ENCODE measurements around the gene TREML2.
A peak's percentile ranks its signal among the peaks of the same experiment; 100 is the strongest.
"Not testable (repeated sequence)": the region's sequence is repeated elsewhere in the genome, so short reads cannot be mapped to it uniquely, and the experiment has no call there.

Gene TREML2, protein sequence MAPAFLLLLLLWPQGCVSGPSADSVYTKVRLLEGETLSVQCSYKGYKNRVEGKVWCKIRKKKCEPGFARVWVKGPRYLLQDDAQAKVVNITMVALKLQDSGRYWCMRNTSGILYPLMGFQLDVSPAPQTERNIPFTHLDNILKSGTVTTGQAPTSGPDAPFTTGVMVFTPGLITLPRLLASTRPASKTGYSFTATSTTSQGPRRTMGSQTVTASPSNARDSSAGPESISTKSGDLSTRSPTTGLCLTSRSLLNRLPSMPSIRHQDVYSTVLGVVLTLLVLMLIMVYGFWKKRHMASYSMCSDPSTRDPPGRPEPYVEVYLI

GRCh38 chr6:41200901-41201763 lies at the start of gene TREML2:
Gene TREML2 (minus strand): TSS chr6:41201149. CDS start chr6:41201008, 141 bp downstream.
- H3K4me1 Mint-ChIP-seq = peaks cover 48 to 71% of the 10 kb centered on the region in 2 donors
- H3K27me3 Mint-ChIP-seq = no peaks in the 10 kb centered on the region
- H3K9me3 Mint-ChIP-seq = peaks cover 6 to 10% of the 10 kb centered on the region in 2 donors
- peak; percentile 69 for DNase-seq
- peak within 1 kb of the TSS; percentile 79 to 95 for H3K4me3 Mint-ChIP-seq
- peaks cover 25 to 26% of the 10 kb centered on the region in 2 donors for H3K36me3 Mint-ChIP-seq
- peak within 1 kb of the TSS; percentile 85 for H3K27ac Mint-ChIP-seq
- peak; percentile 86 to 90 for ATAC-seq (replicated peaks)

GRCh38 chr6:41247882-41248705 lies 47.1 kb upstream of the TREML2 start:
- Mint-ChIP-seq H3K27me3 (peaks cover 0 to 5% of the 10 kb centered on the region in 2 donors), H3K36me3 (no peaks in the 10 kb centered on the region), H3K27ac (no peak overlapping the region), H3K4me3 (no peak overlapping the region), H3K4me1 (peaks cover 8 to 13% of the 10 kb centered on the region in 2 donors), H3K9me3 (peaks cover 0 to 3% of the 10 kb centered on the region in 2 donors)
- ATAC-seq (replicated peaks) (no peak), DNase-seq (no peak)

DNA sequence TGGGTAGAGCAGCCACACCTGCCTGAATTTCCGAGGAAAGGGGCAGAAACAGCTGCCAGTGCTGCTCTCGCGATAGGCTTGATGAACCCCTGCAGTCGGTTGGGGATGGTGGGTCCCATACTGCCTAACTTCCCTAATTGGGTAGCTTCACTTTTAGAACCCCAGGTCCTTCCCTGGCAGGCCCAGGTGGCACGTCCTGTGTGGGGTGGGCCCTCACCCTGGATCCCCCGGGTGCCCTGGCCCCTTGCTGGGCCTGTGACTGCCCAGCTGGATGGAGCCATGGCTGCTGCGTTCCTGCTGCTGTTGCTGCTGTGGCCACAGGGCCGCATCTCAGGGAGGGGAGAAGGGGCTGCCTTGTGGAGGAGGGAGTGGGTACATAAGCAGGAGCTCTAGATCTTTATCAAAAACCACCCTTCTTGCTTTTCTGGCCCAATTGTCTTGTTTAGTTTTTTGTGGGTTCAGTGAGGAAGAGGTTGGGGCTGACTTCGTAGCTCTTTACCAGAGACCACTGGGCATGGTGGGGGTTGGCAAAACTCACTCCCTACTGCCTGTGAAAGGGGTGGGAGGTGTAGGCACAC lies 46.4 kb upstream of the TREML2 start:
- peaks cover 0 to 11% of the 10 kb centered on the region in 2 donors for H3K27me3 Mint-ChIP-seq
- ATAC-seq (replicated peaks) (no peak), DNase-seq (no peak)
- H3K4me1 Mint-ChIP-seq = peaks cover 10 to 13% of the 10 kb centered on the region in 2 donors
- no peaks in the 10 kb centered on the region for H3K36me3 Mint-ChIP-seq
- H3K27ac Mint-ChIP-seq = no peak overlapping the region
- H3K9me3 Mint-ChIP-seq = peaks cover 0 to 3% of the 10 kb centered on the region in 2 donors
- H3K4me3 Mint-ChIP-seq = no peak overlapping the region

GRCh38 chr6:41246529-41246928 lies 45.6 kb upstream of the TREML2 start:
- H3K36me3 Mint-ChIP-seq; H3K27ac Mint-ChIP-seq; H3K4me3 Mint-ChIP-seq; DNase-seq; H3K9me3 Mint-ChIP-seq; ATAC-seq (replicated peaks); H3K27me3 Mint-ChIP-seq: not testable (repeated sequence)
- H3K4me1 Mint-ChIP-seq = peaks cover 10 to 13% of the 10 kb centered on the region in 2 donors

GRCh38 chr6:41239467-41240159 lies 38.7 kb upstream of the TREML2 start:
- no peak overlapping the region for H3K4me3 Mint-ChIP-seq
- no peaks in the 10 kb centered on the region for H3K9me3 Mint-ChIP-seq
- peaks cover 9 to 16% of the 10 kb centered on the region in 2 donors for H3K27me3 Mint-ChIP-seq
- ATAC-seq (replicated peaks) (no peak), DNase-seq (no peak)
- H3K4me1 Mint-ChIP-seq = peaks cover 7 to 24% of the 10 kb centered on the region in 2 donors
- H3K36me3 Mint-ChIP-seq = no peaks in the 10 kb centered on the region
- H3K27ac Mint-ChIP-seq = no peak overlapping the region

DNA sequence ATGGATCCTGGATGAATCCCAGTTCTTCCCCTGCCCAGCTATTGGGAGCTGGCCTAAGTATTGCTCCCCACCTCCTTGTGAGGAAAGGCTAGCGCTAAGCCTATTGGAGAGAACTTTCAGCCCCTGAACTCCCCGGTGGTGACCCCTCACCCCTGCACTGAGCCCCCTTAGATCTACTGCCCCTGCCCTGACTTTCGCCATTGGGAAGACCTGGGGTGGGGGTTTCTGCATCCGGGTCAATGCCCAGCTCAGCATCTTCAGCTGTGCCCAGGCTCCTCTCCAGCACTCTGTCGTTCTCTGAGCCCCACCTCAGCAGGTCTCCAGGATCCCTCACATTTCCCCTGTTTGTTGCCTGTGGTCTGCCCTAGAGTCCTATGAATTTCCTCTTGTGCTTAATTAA lies 36.2 kb upstream of the TREML2 start:
- Mint-ChIP-seq H3K27me3 (peaks cover 9% of the 10 kb centered on the region in 2 donors), H3K27ac (no peak overlapping the region)

GRCh38 chr6:41236276-41236675 lies 35.3 kb upstream of the TREML2 start:
- DNase-seq = no peak
- Mint-ChIP-seq H3K9me3 (no peaks in the 10 kb centered on the region), H3K36me3 (no peaks in the 10 kb centered on the region), H3K27ac (no peak overlapping the region), H3K4me1 (peaks cover 2 to 17% of the 10 kb centered on the region in 2 donors), H3K27me3 (peaks cover 9% of the 10 kb centered on the region in 2 donors), H3K4me3 (no peak overlapping the region)
- ATAC-seq (replicated peaks) = no peak

More for the DNA sequence above, 36.2 kb upstream of the TREML2 start:
- H3K4me3 Mint-ChIP-seq = no peak overlapping the region
- DNase-seq (no peak), ATAC-seq (replicated peaks) (no peak)
- peaks cover 2 to 17% of the 10 kb centered on the region in 2 donors for H3K4me1 Mint-ChIP-seq
- no peaks in the 10 kb centered on the region for H3K36me3 Mint-ChIP-seq
- no peaks in the 10 kb centered on the region for H3K9me3 Mint-ChIP-seq

- Mint-ChIP-seq H3K27me3 (peaks cover 2 to 11% of the 10 kb centered on the region in 2 donors), H3K4me3 (no peak overlapping the region), H3K27ac (no peak overlapping the region), H3K4me1 (peaks cover 13 to 36% of the 10 kb centered on the region in 2 donors), H3K9me3 (no peaks in the 10 kb centered on the region), H3K36me3 (no peaks in the 10 kb centered on the region)
- ATAC-seq (replicated peaks) (no peak), DNase-seq (no peak)
Observed at GRCh38 chr6:41232667-41233066, 31.7 kb upstream of the TREML2 start.

GRCh38 chr6:41231246-41231645 lies 30.3 kb upstream of the TREML2 start:
- Mint-ChIP-seq H3K27ac (no peak overlapping the region), H3K27me3 (peaks cover 5% of the 10 kb centered on the region in 2 donors), H3K4me1 (peaks cover 15 to 35% of the 10 kb centered on the region in 2 donors), H3K36me3 (no peaks in the 10 kb centered on the region), H3K9me3 (no peaks in the 10 kb centered on the region), H3K4me3 (no peak overlapping the region)
- no peak for ATAC-seq (replicated peaks)
- DNase-seq = no peak

- ATAC-seq (replicated peaks) (no peak), DNase-seq (no peak)
- peaks cover 13 to 26% of the 10 kb centered on the region in 2 donors for H3K4me1 Mint-ChIP-seq
- no peaks in the 10 kb centered on the region for H3K9me3 Mint-ChIP-seq
- no peak overlapping the region for H3K27ac Mint-ChIP-seq
- H3K27me3 Mint-ChIP-seq = peaks cover 5% of the 10 kb centered on the region in 2 donors
- H3K36me3 Mint-ChIP-seq = no peaks in the 10 kb centered on the region
- no peak overlapping the region for H3K4me3 Mint-ChIP-seq
Observed at GRCh38 chr6:41229721-41230120, 28.8 kb upstream of the TREML2 start.

DNA sequence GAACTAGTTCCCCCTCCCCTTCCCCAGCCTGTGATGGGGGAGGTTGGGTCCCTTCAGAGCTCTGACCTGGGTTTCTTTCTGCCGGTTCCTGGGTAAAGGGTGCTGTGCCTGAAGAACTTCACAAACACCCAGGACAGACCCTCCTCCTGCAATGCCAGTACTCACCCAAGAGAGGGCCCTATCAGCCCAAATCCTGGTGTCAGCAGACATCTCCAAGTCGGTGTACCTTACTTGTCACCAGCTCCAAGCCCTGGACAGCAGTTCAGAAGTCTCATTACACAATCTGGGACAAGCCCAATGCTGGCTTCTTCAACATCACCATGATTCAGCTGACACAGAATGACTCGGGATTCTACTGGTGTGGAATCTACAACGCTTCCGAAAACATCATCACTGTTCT lies 27.7 kb upstream of the TREML2 start:
- peaks cover 5% of the 10 kb centered on the region in 2 donors for H3K27me3 Mint-ChIP-seq
- ATAC-seq (replicated peaks) = peak; percentile 58 to 59
- DNase-seq = no peak
- peak overlapping the region; percentile 81 to 86 for H3K4me3 Mint-ChIP-seq
- H3K27ac Mint-ChIP-seq = peak overlapping the region; percentile 92
- H3K36me3 Mint-ChIP-seq = no peaks in the 10 kb centered on the region
- H3K4me1 Mint-ChIP-seq = peaks cover 18 to 33% of the 10 kb centered on the region in 2 donors
- H3K9me3 Mint-ChIP-seq = no peaks in the 10 kb centered on the region

DNA sequence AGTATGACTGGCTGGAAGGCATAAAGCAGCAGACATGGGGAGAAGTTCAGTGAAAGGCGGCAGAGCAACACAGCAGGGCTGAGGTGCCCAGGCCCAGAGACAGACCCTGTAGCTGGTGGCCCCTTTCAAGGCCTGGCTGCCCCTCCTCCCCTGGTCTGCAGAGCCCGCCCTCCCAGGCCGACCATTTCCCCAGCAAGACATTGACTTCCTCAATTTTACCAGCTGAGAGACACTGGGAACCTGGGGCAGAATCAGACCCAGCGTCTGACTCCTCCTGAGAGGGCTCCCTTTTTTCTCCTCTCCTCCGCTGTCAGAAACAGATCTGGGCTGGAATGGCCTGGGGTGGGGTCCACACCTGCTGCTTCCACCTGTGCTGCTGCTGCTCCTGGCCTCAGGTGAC lies 27.1 kb upstream of the TREML2 start, which contains the start of gene TREML4:
Gene TREML4 (plus strand): TSS at position 254 of the 400 bp plus-strand sequence. CDS start 79 bp downstream, at position 333.
- peak within 1 kb of the TSS; percentile 92 for H3K27ac Mint-ChIP-seq
- DNase-seq = no peak

GRCh38 chr6:41226752-41227151 lies 25.8 kb upstream of the TREML2 start:
- no peaks in the 10 kb centered on the region for H3K9me3 Mint-ChIP-seq
- DNase-seq (no peak), ATAC-seq (replicated peaks) (no peak)
- no peaks in the 10 kb centered on the region for H3K36me3 Mint-ChIP-seq
- peaks cover 5% of the 10 kb centered on the region in 2 donors for H3K27me3 Mint-ChIP-seq
- H3K4me1 Mint-ChIP-seq = peaks cover 22 to 45% of the 10 kb centered on the region in 2 donors
- H3K4me3 Mint-ChIP-seq = no peak overlapping the region
- H3K27ac Mint-ChIP-seq = no peak overlapping the region

More for the DNA sequence above, 27.1 kb upstream of the TREML2 start, which contains the start of gene TREML4:
- ATAC-seq (replicated peaks) = peak; percentile 86 to 88
- Mint-ChIP-seq H3K9me3 (no peaks in the 10 kb centered on the region), H3K27me3 (peaks cover 5% of the 10 kb centered on the region in 2 donors), H3K4me3 (peak within 1 kb of the TSS; percentile 81 to 86), H3K4me1 (peaks cover 18 to 33% of the 10 kb centered on the region in 2 donors), H3K36me3 (no peaks in the 10 kb centered on the region)

All from stimulated activated naive B cell treated with anti-CD40 and anti-IgM and Interleukin-4, amounts not matched to agents 10 μg/mL and 1 μg/mL and 100 μg/mL, for 72 hours (primary cell).